Adrenal gland (tissue), 5 donors: Measurements from ENCODE around the gene COL6A3.

Experiments
- POLR2A ChIP-seq, 2 donors: fragments of 450-650 bp; IDR thresholded peaks; one replicate each; pipeline ENCODE4 v1.6.1; 2017; ENCODE audit warnings: antibody characterized with exemption in 2 of 2, mild to moderate bottlenecking in 2 of 2, moderate library complexity in 1 of 2
- TF ChIP-seq, protein P1 (sequence below), 6 experiments: fragments of 450-650 bp in 4 of 6; fragments of 200-600 bp in 2 of 6; sonication (generic) in 1 of 6; IDR thresholded peaks; 1 replicate in 5 of 6; 2 replicates in 1 of 6; pipeline versions ENCODE4 v1.5.1 to v1.8.0; 2016 to 2021; ENCODE audit warnings: antibody characterized with exemption in 6 of 6, mild to moderate bottlenecking in 2 of 6, moderate library complexity in 1 of 6
- donor health status: DM: no; HTN: no; CAD: no.

DNA sequence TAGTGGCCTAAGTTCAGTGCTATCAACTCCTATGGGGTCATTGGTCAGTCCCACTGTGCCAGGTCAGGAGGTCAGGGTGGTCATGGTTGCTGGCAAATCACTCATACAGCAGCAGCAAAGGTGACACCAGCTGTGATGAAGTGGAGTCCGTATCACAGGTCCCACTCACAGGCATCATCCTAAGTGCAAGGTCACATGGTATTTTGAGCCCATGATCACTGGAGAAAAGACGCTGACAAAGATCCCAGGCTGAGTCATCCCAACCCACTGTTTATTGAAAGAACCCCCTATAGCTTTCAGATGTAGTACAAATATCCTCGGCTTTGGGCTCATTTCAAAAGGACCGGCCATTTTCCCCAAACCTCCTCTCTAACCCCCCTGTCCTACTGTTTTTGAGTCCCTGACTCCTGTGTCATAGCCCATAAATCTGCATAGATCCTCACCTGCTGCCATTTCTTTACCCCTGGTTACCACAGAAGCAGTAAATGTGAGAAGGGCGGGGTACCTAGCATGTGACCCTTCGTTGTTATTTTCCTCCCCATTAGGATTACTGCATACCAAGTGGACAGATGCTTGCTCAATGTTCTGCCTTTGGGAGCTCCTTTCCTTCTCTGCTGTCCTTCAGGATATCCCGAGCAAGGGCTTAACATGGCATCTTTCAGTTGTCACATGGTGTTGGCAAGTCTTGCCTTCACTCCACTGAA is 107.7 kb downstream of the COL6A3 start:
- TF ChIP-seq, protein P1, sequence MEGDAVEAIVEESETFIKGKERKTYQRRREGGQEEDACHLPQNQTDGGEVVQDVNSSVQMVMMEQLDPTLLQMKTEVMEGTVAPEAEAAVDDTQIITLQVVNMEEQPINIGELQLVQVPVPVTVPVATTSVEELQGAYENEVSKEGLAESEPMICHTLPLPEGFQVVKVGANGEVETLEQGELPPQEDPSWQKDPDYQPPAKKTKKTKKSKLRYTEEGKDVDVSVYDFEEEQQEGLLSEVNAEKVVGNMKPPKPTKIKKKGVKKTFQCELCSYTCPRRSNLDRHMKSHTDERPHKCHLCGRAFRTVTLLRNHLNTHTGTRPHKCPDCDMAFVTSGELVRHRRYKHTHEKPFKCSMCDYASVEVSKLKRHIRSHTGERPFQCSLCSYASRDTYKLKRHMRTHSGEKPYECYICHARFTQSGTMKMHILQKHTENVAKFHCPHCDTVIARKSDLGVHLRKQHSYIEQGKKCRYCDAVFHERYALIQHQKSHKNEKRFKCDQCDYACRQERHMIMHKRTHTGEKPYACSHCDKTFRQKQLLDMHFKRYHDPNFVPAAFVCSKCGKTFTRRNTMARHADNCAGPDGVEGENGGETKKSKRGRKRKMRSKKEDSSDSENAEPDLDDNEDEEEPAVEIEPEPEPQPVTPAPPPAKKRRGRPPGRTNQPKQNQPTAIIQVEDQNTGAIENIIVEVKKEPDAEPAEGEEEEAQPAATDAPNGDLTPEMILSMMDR (IDR thresholded peaks at IDR 0.05) = no peak
- TF ChIP-seq POLR2A (IDR thresholded peaks at IDR 0.05) = no peak
